Measurements from ENCODE around the gene GABRA5. TPM values are rescaled to one million over a fixed set of nuclear protein-coding genes. Genes with fewer than 3 reads are reported as not detected.

GABRA5 gene
- total RNA-seq, 1 experiment from 2014 or later = 4.9 TPM

GRCh38 chr15:26877831-26878230 is 11.0 kb downstream of the GABRA5 start:
- WGBS (ENCODE audit: extremely low coverage, insufficient read length, low lambda C conversion rate) = no CpG with 5 or more reads among the region's 10 CpGs
- no peaks in the 10 kb centered on the region for H3K9me3 ChIP-seq (ENCODE audit: control insufficient read depth, low read depth, low read length)
- Mint-ChIP-seq H3K9me3 (no peaks in the 10 kb centered on the region), H3K4me1 (no peaks in the 10 kb centered on the region), H3K4me3 (no peak overlapping the region), H3K27me3 (ENCODE audit: low read depth) (no peaks in the 10 kb centered on the region), H3K27ac (no peak overlapping the region), H3K36me3 (ENCODE audit: insufficient read depth in 1 of 3, low read depth in 3 of 3) (peaks cover 0 to 4% (median 0%) of the 10 kb centered on the region in 3 experiments; a peak in 2 of 7 replicates)
- no peak overlapping the region for H3K4ac ChIP-seq (ENCODE audit: low read depth, low read length)
- no peak for TF ChIP-seq CTCF (conservative IDR thresholded peaks at IDR 0.05)
- H4K91ac ChIP-seq (ENCODE audit: insufficient read length, low read depth, low read length) = no peak overlapping the region
- no peak overlapping the region for H2AFZ ChIP-seq (ENCODE audit: low read length)
- H3K23me2 ChIP-seq (ENCODE audit: insufficient read length, low read depth, low read length, poor library complexity, severe bottlenecking) = no peaks in the 10 kb centered on the region
- H2BK12ac ChIP-seq (ENCODE audit: insufficient read length, low read depth, low read length) = no peak overlapping the region
- H3K18ac ChIP-seq (ENCODE audit: insufficient read length, low read depth, low read length) = no peak overlapping the region
- H3T11ph ChIP-seq (ENCODE audit: low read length) = no peak overlapping the region
- H3K79me1 ChIP-seq (ENCODE audit: insufficient read depth, low read depth, low read length, poor library complexity, severe bottlenecking) = no peaks in the 10 kb centered on the region
- H2BK120ac ChIP-seq (ENCODE audit: low read depth, low read length, poor library complexity, severe bottlenecking) = no peak overlapping the region
- H2BK20ac ChIP-seq (ENCODE audit: low read depth, low read length, poor library complexity, severe bottlenecking) = no peak overlapping the region
- DNase-seq = no peak
- no peaks in the 10 kb centered on the region for H3K27me3 ChIP-seq (ENCODE audit: insufficient read depth, low read length)
- no peak overlapping the region for H3K4me2 ChIP-seq (ENCODE audit: insufficient read depth, insufficient read length, low read length)
- no peak overlapping the region for H3K23ac ChIP-seq (ENCODE audit: insufficient read length, low read depth, low read length)
- H2BK5ac ChIP-seq (ENCODE audit: insufficient read length, low read length) = no peak overlapping the region
- H4K20me1 ChIP-seq (ENCODE audit: control insufficient read depth, insufficient read depth, insufficient read length) = no peaks in the 10 kb centered on the region
- no peak overlapping the region for H3K27ac ChIP-seq (ENCODE audit: insufficient read length, low read depth, low read length)
- no peak overlapping the region for H3K14ac ChIP-seq (ENCODE audit: insufficient read depth, low read length)
- no peaks in the 10 kb centered on the region for H3K4me1 ChIP-seq (ENCODE audit: insufficient read depth, low read length)
- no peak overlapping the region for H3K56ac ChIP-seq (ENCODE audit: insufficient read length, low read depth, low read length)
- no peak overlapping the region for H2BK15ac ChIP-seq (ENCODE audit: low read depth, low read length)
- no peak overlapping the region for H4K5ac ChIP-seq (ENCODE audit: insufficient read length, low read depth, low read length)
- H2AK5ac ChIP-seq (ENCODE audit: insufficient read length, low read length) = no peak overlapping the region
- H4K8ac ChIP-seq (replicated peaks; ENCODE audit: insufficient read length, low read depth, low read length) = no peak overlapping the region
- no peak overlapping the region for H3K9ac ChIP-seq (ENCODE audit: extremely low read depth, insufficient read length, low read length)
- no peaks in the 10 kb centered on the region for H3K79me2 ChIP-seq (ENCODE audit: insufficient read depth, low read length)
